Stomach (tissue), 9 donors: ENCODE results near the gene TIMM17B. TPM values are rescaled to one million over a fixed set of nuclear protein-coding genes. Genes with fewer than 3 reads are reported as not detected.

Source experiments
- DNase-seq, 2 donors: peaks; one replicate each; pipeline versions ENCODE4 v3.0.0 to v3.0.0-alpha.2; 2013 to 2019
- H3K27ac ChIP-seq, 5 donors: fragments of 200-600 bp in 4 of 5; sonication (generic) in 4 of 5; one replicate each; pipeline ENCODE4 v1.5.1; 2013 to 2019; ENCODE audit warnings: mild to moderate bottlenecking in 1 of 5, moderate library complexity in 1 of 5
- H3K27me3 ChIP-seq, 3 donors: fragments of 200-600 bp; sonication (generic); one replicate each; pipeline ENCODE4 v1.5.1; 2017 to 2019; ENCODE audit warnings: mixed run types in 1 of 3
- H3K36me3 ChIP-seq, 4 donors: fragments of 200-600 bp; sonication (generic); 1 replicate in 3 of 4; 2 replicates in 1 of 4; pipeline ENCODE4 v1.5.1; 2016 to 2019
- H3K4me1 ChIP-seq, 4 donors: fragments of 200-600 bp; sonication (generic); one replicate each; pipeline ENCODE4 v1.5.1; 2016 to 2019
- H3K4me3 ChIP-seq, 4 donors: fragments of 200-600 bp; sonication (generic) in 3 of 4; one replicate each; pipeline ENCODE4 v1.5.1; 2016 to 2019; ENCODE audit warnings: mild to moderate bottlenecking in 1 of 4
- H3K9me3 ChIP-seq, 4 donors: fragments of 200-600 bp; sonication (generic); one replicate each; pipeline ENCODE4 v1.5.1; 2016 to 2019
- CTCF ChIP-seq, 7 experiments: fragments of 450-650 bp in 4 of 7; fragments of 200-600 bp in 3 of 7; sonication (generic) in 3 of 7; IDR thresholded peaks; one replicate each; pipeline ENCODE4 v1.5.1; 2016 to 2019; ENCODE audit warnings: antibody characterized with exemption in 7 of 7, control low read depth in 2 of 7, mild to moderate bottlenecking in 1 of 7
- EP300 ChIP-seq: sonication (generic); formaldehyde crosslinking; IDR thresholded peaks from one replicate; pipeline ENCODE4 v1.6.1; 2017; ENCODE audit warnings: antibody characterized with exemption
- POLR2A ChIP-seq, 4 donors: fragments of 450-650 bp; IDR thresholded peaks; one replicate each; pipeline ENCODE4 v1.6.1; 2016; ENCODE audit warnings: antibody characterized with exemption in 4 of 4, control low read depth in 2 of 4, mild to moderate bottlenecking in 1 of 4, moderate library complexity in 1 of 4
- POLR2AphosphoS5 ChIP-seq, 3 donors: sonication (generic); formaldehyde crosslinking; IDR thresholded peaks; one replicate each; pipeline ENCODE4 v1.6.1; 2016; ENCODE audit warnings: antibody characterized with exemption in 3 of 3
- WGBS, 5 donors: extraction: QIAGEN DNeasy Blood & Tissue Kit in 3 of 5; methylation state at CpG; one replicate each; pipeline versions ENCODE4 v1.1.5 to v1.1.7; 2013 to 2018; 5-methylcytosine and 5-hydroxymethylcytosine counted together
- intact Hi-C: fragments of 100-400 bp; cut with DNase I; formaldehyde crosslinking; loops from one replicate; pipeline ENCODE4 v1.15.1; 2023; ENCODE audit warnings: low total_unique reads
- polyA plus RNA-seq, 3 donors: library from polyadenylated mRNA; stranded (reverse); fragments of 200-250 nt; gene quantifications; one replicate each; pipeline ENCODE4 v1.2.3, GENCODE V29; 2013
- total RNA-seq, 5 donors: library from RNA; depleted of rRNA; stranded (reverse); fragments of >200 nt; gene quantifications; one replicate each; pipeline versions ENCODE4 v1.1.0 to v1.2.3, GENCODE V29; 2014 to 2016
- donor health status: healthy with polysubstance abuse.
- donor health status: Bipolar disorder and iron deficiency.
- donor health status: healthy.

TIMM17B gene
- total and polyA plus RNA-seq, 8 donors: 2.9 to 77.2 (median 23.3) TPM

- TF ChIP-seq CTCF (IDR thresholded peaks at IDR 0.05): no peak
- no peak for TF ChIP-seq POLR2A (IDR thresholded peaks at IDR 0.05)
- no peak for TF ChIP-seq EP300
- TF ChIP-seq POLR2AphosphoS5 (IDR thresholded peaks at IDR 0.05): no peak
- WGBS, 5 donors: 38 to 50% (median 44%) methylated on average over 7 to 8 of the region's 8 CpGs
- no peak for DNase-seq
- H3K4me3 ChIP-seq: peak overlapping the region in 2 of 4 donors; percentile 59 to 71
- no peaks in the 10 kb centered on the region for H3K27me3 ChIP-seq
- H3K9me3 ChIP-seq: no peaks in the 10 kb centered on the region
- intact Hi-C loops: no loop called here
- H3K4me1 ChIP-seq: peaks cover 0 to 28% (median 15%) of the 10 kb centered on the region in 4 donors
- peak overlapping the region in 4 of 5 donors; percentile 84 to 90 (median 88) for H3K27ac ChIP-seq
- H3K36me3 ChIP-seq: peaks cover 0 to 46% (median 43%) of the 10 kb centered on the region in 4 donors
Measured at GRCh38 chrX:48919947-48920717, 22.6 kb upstream of the TIMM17B start.

- intact Hi-C loops: no loop called here
- H3K4me1 ChIP-seq: peaks cover 0 to 28% (median 15%) of the 10 kb centered on the region in 4 donors
- DNase-seq: no peak
- no peaks in the 10 kb centered on the region for H3K27me3 ChIP-seq
- H3K9me3 ChIP-seq: no peaks in the 10 kb centered on the region
- TF ChIP-seq EP300 (no peak), POLR2AphosphoS5 (IDR thresholded peaks at IDR 0.05) (no peak), POLR2A (IDR thresholded peaks at IDR 0.05) (no peak), CTCF (IDR thresholded peaks at IDR 0.05) (no peak)
- H3K36me3 ChIP-seq: peaks cover 0 to 46% (median 44%) of the 10 kb centered on the region in 4 donors
- peak overlapping the region; percentile 56 to 71 (median 58) for H3K4me3 ChIP-seq
- 0 to 45% (median 2%) methylated on average over 15 of the region's 15 CpGs for WGBS, 5 donors
- peak overlapping the region; percentile 80 to 90 (median 87) for H3K27ac ChIP-seq
Measured at GRCh38 chrX:48919360-48919841, 21.8 kb upstream of the TIMM17B start.

GRCh38 chrX:48918643-48919340 lies 21.2 kb upstream of the TIMM17B start, which contains the start of gene PIM2:
Gene PIM2 (minus strand): TSS chrX:48919024. CDS start chrX:48918834, 190 bp downstream.
- 0 to 45% (median 8%) methylated on average over 7 to 51 of the region's 55 CpGs for WGBS, 5 donors
- H3K9me3 ChIP-seq: no peaks in the 10 kb centered on the region
- intact Hi-C loops: no loop called here
- H3K27me3 ChIP-seq: no peaks in the 10 kb centered on the region
- H3K4me1 ChIP-seq: peaks cover 0 to 28% (median 15%) of the 10 kb centered on the region in 4 donors
- H3K27ac ChIP-seq: peak within 1 kb of the TSS; percentile 80 to 90 (median 87)
- DNase-seq: peak; percentile 94 to 96
- H3K36me3 ChIP-seq: peaks cover 0 to 45% (median 44%) of the 10 kb centered on the region in 4 donors
- TF ChIP-seq CTCF (IDR thresholded peaks at IDR 0.05) (no peak), POLR2AphosphoS5 (IDR thresholded peaks at IDR 0.05) (peak; percentile 86 to 97 (median 94)), POLR2A (IDR thresholded peaks at IDR 0.05) (peak in 2 of 4 donors; percentile 63 to 75)
- H3K4me3 ChIP-seq: peak within 1 kb of the TSS; percentile 56 to 71 (median 58)

GRCh38 chrX:48918301-48918642 lies 20.7 kb upstream of the TIMM17B start:
- Histone ChIP-seq H3K4me3 (peak overlapping the region; percentile 56 to 71 (median 58)), H3K4me1 (peaks cover 0 to 28% (median 15%) of the 10 kb centered on the region in 4 donors), H3K27me3 (no peaks in the 10 kb centered on the region), H3K27ac (peak overlapping the region; percentile 74 to 90 (median 87)), H3K9me3 (no peaks in the 10 kb centered on the region), H3K36me3 (peaks cover 0 to 44% (median 43%) of the 10 kb centered on the region in 4 donors)
- WGBS, 5 donors: 6 to 46% (median 16%) methylated on average over 5 to 23 of the region's 23 CpGs
- intact Hi-C loops: no loop called here
- TF ChIP-seq POLR2AphosphoS5 (IDR thresholded peaks at IDR 0.05) (no peak), POLR2A (IDR thresholded peaks at IDR 0.05) (no peak)
- DNase-seq: no peak
